Dedifferentiated amniotic fluid mesenchymal stem cell (primary cell): ENCODE measurements around the gene KRT4.
"Not testable (repeated sequence)": the region's sequence is repeated elsewhere in the genome, so short reads cannot be mapped to it uniquely, and the experiment has no call there.

Source experiments
- DNase-seq: peaks from one replicate; pipeline ENCODE4 v3.0.0-alpha.2; 2016; ENCODE audit errors: extremely low spot score

Gene KRT4

DNA sequence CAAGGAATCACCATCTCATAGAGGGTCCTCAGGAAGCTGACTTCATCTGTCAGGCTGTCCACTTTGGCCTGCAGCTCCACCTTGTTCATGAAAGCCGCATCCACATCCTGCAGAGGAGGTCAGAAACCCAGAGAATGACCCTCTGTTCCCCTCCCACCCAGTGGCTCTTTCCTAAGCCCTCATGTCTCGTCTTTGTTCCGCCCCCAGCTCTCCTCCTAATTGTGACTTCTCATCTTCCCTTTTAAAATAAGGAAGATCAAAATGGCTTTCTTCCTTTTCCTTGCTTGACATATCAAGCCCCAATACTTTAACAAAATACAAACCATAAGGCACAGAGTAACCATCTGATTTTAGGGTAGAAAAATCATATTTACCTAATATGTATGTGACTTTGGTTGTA, 41.1 kb downstream of the KRT4 start:
- no peak for DNase-seq

- no peak for DNase-seq
Measured at GRCh38 chr12:52772188-52772587, 41.7 kb downstream of the KRT4 start.

GRCh38 chr12:52771505-52771904, 42.4 kb downstream of the KRT4 start:
- no peak for DNase-seq

DNA sequence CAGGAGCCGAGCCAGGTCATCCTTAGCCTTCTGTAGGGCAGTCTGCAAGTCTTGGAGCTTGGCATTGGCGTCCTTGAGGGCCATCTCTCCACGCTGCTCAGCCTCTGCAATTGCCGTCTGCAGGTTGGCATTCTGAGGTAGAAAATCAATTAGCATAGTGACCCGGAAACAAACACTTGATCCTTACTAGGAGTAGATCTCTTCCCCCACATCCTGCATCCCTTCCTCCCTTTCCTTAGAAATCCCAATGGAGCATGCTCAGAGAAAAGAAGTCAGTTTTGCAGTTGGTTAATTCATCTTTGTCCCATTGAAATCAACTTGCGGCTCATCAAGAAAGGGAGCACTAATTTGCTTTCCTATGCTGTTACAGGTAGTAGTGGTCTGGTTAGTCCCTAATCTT, 42.8 kb downstream of the KRT4 start:
- DNase-seq = no peak

DNA sequence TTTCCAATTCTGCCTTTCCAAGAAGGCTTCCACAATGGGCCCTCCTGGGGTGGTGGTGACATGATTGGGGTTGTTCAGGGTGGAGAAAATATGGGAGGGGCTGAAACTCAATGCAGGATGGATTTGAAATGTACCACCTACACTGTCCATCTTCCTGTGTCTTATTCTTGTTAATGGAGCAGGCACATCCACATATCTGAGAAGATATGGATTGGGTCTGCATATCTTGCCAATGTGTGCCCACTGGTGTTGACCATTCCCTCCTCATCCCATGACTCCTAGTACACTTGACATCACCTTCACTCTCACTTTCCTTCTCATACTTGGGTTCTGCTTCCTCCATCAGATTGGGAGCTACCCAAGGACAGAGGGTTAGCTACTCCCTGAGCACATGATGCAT, 44.0 kb downstream of the KRT4 start:
- no peak for DNase-seq

- DNase-seq = no peak
Measured at GRCh38 chr12:52769354-52769753, 44.6 kb downstream of the KRT4 start.

DNA sequence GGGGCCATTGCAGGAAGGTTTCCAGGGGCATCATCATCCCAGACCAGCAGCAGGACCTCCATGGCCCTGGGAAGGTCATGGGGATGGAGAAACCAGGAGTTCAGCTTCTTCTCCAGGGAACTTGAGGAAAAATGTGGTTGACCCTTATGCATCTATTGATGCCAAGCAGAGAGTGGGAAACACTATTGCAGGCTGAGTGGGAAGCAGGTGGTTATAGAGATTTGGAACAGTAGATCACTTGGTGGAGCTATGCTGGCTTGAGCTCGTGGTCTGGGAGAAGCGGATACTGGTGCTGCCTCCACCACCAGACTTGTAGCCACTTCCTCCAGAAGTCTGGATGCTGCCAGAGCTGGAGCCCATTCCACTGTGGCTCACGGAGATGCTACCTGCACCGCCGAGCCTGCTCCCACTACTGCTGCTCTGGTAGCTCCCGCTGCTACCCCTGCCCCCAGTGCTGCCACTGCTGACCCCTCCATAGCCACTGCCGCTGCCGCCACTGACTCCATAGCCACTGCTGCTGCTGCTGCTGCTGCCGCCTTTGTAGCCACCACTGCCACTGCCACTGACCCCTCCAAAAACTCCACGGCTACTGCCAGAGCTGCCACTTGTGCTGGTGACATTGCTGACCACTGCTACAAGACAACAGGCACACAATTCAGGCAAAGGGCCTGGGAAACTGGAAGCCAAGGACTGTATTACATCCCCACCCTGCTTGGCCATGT, 45.3 kb downstream of the KRT4 start:
- no peak for DNase-seq

DNA sequence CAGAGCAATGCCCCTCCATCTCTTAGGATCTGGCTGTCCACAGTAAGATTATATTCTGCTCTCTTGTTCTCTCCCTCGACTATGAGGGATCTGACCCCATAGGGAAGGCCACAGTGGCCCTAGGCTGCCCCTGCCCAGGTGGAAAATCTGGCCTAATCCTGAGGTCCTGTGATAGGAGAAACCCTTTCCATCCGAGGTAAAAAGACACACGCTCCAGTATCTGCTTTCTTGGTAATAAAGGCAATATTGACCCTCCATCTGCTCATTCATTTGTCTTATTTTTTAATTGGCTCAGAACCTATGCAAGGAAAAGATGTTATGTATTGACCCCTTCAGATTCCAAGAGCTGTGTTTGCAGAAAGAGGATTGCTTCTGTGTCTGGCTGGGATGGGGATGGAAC, 46.5 kb downstream of the KRT4 start:
- DNase-seq = no peak

DNA sequence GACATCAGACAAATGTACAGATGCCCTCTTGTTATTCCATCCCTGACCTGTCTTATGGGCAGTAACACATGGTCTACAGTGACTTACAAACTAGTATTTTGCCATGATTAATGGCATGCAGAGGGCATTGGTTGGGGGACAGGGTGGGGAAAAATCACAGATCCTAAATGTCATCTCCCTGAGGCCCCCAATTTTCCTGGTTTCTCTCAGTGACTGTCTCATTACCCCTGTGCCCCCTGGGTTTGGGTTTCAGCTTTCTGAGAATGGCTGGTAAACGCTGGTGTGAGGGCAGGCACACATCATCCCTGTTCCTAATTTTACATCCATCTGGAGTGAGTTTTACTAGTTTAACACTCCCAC, 46.9 kb downstream of the KRT4 start:
- no peak for DNase-seq

DNA sequence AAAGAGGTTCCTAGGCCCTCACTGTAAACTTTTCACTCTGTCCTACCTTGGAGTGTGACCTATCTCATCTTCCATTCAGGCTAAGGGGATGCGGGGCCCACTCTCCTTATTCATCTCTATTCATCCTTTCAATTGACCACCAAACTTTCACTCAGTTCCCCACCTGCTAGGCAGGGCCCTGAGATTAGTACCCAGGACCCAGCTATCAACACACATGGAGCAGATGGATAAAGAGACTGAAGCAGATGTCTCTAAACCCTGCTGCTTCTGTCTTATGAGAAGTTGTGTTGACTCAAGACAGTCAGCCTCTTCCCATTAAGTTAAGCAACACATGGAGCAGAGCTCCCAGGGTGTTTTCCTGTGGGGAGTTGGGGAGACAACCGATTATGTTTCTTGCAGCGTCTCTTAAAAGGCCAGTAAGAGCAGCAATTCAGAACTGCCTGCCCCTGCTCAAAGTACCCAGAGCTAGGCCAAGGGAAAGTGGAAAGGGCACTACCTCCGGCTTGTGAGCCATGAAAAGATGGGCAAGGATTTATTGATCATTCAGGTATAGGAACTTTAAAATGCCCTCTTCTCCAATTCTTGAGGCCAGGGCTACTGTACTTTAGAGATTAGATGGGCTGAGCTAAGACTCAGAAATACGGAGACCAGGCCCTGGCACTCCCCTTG, 47.4 kb downstream of the KRT4 start:
- DNase-seq = no peak

GRCh38 chr12:52765702-52766101, 48.2 kb downstream of the KRT4 start:
- DNase-seq = no peak

DNA sequence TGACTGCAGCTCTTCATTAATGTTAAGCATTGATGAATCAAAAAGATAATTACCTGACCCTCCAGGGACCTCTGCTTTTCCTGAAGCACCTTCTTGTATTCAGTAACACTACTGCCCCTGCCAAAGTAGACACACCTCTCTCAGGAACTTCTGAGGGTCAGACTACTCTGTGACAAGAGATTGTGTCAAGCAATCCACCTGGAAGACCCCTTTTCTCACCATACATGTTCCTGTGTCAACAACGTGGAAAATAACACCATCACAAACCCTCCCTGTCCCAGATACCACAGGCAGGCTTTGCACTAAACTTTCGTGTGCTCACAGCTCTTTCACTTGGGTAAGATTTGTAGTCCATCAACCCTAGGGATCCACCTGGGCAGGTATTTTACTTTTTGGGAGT, 49.9 kb downstream of the KRT4 start:
- DNase-seq = no peak

DNA sequence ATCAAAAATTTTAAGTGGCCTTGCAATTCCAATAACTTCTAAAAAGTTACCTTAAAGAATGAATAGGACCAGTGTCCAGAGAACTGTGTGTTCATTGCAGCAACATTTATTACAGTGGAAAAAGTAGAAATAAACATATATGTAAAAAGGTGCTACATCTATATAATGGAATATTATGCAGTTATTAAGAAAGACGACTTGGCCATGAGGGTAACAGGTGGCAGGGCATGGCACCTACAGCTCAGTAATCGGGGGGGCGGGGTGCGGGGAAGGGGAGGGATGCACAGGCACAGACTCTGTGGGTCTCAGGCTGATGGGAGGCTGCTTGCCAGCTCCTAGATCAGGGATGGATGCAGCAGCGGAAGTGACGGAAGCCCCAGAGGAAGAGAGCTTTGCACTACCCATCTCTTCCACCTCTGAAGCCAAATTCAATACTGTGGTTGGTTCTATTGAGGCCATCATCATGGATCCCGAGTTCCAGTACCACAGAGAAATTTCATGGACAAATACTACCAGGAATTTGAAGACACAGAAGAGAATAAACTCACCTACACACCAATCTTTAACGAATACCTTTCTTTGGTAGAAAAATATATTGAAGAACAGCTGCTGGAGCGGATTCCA, 50.8 kb downstream of the KRT4 start:
- DNase-seq = no peak

DNA sequence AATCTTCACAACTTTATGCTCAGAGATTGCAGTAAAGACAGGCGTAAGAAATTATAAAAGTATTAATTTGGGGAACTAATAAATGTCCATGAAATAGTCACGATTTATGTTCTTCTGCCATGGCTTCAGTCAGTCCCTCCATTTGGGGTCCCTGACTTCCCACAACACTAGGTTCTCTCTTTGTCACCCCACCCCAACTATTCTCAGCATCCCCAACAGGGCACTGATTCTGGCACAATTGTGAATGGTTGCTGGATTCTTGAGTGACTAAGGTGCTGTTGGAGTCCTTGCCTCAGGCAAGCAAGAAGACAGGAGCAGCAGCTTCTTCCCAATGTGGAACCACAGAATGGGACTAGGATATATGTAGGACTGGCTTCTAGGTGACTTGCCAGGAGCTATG, 52.1 kb downstream of the KRT4 start:
- DNase-seq = no peak

DNA sequence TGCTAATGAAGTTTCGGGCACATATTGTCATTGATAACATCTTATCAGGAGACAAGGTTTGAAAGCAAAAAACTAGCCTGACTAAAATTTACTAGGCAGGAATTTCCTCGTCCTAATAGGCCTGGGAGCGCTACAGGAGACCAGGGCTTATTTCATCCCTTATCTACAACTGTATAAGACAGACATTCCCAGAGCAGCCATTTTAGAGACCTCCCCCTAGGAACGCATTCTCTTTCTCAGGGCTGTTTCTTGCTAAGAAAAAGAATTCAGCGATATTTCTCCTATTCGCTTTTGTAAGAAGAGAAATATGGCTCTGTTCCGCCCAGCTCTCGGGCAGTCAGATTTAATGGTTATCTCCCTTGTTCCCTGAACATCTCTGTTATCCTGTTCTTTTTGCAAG, 52.7 kb downstream of the KRT4 start:
- not testable (repeated sequence) for DNase-seq

DNA sequence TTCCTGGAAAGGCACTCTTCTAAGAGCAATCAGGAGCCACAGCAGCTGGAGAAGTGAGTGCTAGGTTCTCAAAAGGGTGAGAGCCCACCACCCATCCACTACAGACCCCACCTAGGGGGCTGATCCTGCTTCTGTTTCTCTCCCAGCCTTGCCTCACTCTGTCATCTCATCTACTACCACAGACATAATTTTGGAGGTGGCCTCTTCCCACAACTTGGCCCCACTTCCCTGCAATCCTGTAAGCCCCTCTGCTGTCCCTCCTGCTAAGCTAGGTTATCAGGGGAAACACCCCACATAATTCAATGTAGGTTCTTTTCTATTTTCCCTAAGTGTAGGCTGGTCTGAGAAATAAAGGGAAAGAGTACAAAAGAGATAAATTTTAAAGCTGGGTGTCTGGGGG, 53.3 kb downstream of the KRT4 start:
- DNase-seq = no peak

GRCh38 chr12:52759695-52760094, 54.2 kb downstream of the KRT4 start:
- DNase-seq = no peak

GRCh38 chr12:52759218-52759617, 54.7 kb downstream of the KRT4 start:
- DNase-seq = no peak

GRCh38 chr12:52757449-52758176, 56.3 kb downstream of the KRT4 start:
- no peak for DNase-seq
